Activated B cell treated with CpG ODN at 0.5 μM for 24 hours (primary cell): ENCODE data around the gene MORC3. TPM values are rescaled to one million over a fixed set of nuclear protein-coding genes. Genes with fewer than 3 reads are reported as not detected.
"Not testable (repeated sequence)": the region's sequence is repeated elsewhere in the genome, so short reads cannot be mapped to it uniquely, and the experiment has no call there.

ENCODE experiments used
- ATAC-seq: fragments of 200-7000 bp; cut with Tn5 transposase; one replicate; pipeline ENCODE4 v1.10.0; 2021; ENCODE audit warnings: low read depth, mild to moderate bottlenecking, moderate library complexity
- CTCF ChIA-PET: fragments of 350-600 bp; sonication (Branson Sonifier 250); formaldehyde crosslinking; loops from one replicate; lab custom pipeline; 2021; ENCODE audit warnings: antibody characterized with exemption; lab: Charles Lee
- POLR2A ChIA-PET: fragments of 350-600 bp; sonication (Branson Sonifier 250); formaldehyde crosslinking; loops from one replicate; lab custom pipeline; 2021; ENCODE audit warnings: antibody characterized with exemption; lab: Charles Lee
- DNase-seq: peaks from one replicate; pipeline ENCODE4 v3.0.0; 2022
- H3K27ac Mint-ChIP-seq: one replicate; pipeline ENCODE4 v1.8.0; 2020; ENCODE audit warnings: mixed read lengths
- H3K27me3 Mint-ChIP-seq: one replicate; pipeline ENCODE4 v1.8.0; 2021; ENCODE audit warnings: mixed read lengths
- H3K36me3 Mint-ChIP-seq: one replicate; pipeline ENCODE4 v1.8.0; 2021; ENCODE audit warnings: low read depth, mixed read lengths
- H3K4me1 Mint-ChIP-seq: one replicate; pipeline ENCODE4 v1.8.0; 2021; ENCODE audit warnings: mixed read lengths
- H3K4me3 Mint-ChIP-seq: one replicate; pipeline ENCODE4 v1.8.0; 2020; ENCODE audit warnings: mild to moderate bottlenecking, mixed read lengths
- H3K9me3 Mint-ChIP-seq: one replicate; pipeline ENCODE4 v1.8.0; 2020; ENCODE audit warnings: mixed read lengths
- intact Hi-C: fragments of 100-400 bp; cut with micrococcal nuclease; formaldehyde crosslinking; loops from one replicate; pipeline ENCODE4 v1.15.1; 2024
- total RNA-seq: library from RNA; stranded (reverse); gene quantifications from 2 replicates; pipeline ENCODE4 v1.2.3, GENCODE V29; 2022
- TF ChIP-seq, protein P1 (sequence below): fragments of 200-600 bp; IDR thresholded peaks from one replicate; pipeline ENCODE4 v1.8.0; 2022; ENCODE audit warnings: antibody characterized with exemption, mild to moderate bottlenecking

The MORC3 gene
- total RNA-seq, 1 donor from 2014 or later: 65.6 TPM

DNA sequence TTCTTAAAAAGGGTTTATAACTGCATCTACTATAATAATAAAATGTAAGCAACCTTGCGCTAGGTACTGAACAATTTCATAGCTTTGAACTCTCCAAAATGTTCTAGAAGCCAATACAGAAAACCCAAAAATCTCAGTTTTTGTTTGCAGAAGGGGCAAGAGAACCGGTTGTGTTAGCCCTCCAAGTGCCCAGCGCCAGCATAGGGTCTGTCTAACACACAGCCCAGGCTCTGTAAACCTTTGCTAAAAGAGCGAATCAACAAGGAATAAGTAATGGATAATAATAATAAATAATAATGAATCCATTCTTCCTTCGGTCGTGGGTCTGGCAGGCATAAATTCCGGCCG lies 64.9 kb downstream of the MORC3 start:
- CTCF ChIA-PET: no interaction called here
- Mint-ChIP-seq H3K4me1 (peaks cover 6% of the 10 kb centered on the region), H3K9me3 (no peaks in the 10 kb centered on the region), H3K27ac (no peak overlapping the region), H3K36me3 (peaks cover 4% of the 10 kb centered on the region), H3K4me3 (peak overlapping the region; percentile 20), H3K27me3 (no peaks in the 10 kb centered on the region)
- DNase-seq (no peak), ATAC-seq (peak; percentile 3)
- intact Hi-C loops: loop anchor here (1.0 to 2.0 kb wide), 3 partner anchors 46 to 250 kb away; partner anchors contain the start of genes CBR3 and DOP1B
- POLR2A ChIA-PET: interaction anchor here (1.3 kb wide), 1 partner anchor 65 kb away, joined by 3 read pairs; the partner anchor contains the start of gene MORC3
- TF ChIP-seq, protein P1, sequence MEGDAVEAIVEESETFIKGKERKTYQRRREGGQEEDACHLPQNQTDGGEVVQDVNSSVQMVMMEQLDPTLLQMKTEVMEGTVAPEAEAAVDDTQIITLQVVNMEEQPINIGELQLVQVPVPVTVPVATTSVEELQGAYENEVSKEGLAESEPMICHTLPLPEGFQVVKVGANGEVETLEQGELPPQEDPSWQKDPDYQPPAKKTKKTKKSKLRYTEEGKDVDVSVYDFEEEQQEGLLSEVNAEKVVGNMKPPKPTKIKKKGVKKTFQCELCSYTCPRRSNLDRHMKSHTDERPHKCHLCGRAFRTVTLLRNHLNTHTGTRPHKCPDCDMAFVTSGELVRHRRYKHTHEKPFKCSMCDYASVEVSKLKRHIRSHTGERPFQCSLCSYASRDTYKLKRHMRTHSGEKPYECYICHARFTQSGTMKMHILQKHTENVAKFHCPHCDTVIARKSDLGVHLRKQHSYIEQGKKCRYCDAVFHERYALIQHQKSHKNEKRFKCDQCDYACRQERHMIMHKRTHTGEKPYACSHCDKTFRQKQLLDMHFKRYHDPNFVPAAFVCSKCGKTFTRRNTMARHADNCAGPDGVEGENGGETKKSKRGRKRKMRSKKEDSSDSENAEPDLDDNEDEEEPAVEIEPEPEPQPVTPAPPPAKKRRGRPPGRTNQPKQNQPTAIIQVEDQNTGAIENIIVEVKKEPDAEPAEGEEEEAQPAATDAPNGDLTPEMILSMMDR: no peak

DNA sequence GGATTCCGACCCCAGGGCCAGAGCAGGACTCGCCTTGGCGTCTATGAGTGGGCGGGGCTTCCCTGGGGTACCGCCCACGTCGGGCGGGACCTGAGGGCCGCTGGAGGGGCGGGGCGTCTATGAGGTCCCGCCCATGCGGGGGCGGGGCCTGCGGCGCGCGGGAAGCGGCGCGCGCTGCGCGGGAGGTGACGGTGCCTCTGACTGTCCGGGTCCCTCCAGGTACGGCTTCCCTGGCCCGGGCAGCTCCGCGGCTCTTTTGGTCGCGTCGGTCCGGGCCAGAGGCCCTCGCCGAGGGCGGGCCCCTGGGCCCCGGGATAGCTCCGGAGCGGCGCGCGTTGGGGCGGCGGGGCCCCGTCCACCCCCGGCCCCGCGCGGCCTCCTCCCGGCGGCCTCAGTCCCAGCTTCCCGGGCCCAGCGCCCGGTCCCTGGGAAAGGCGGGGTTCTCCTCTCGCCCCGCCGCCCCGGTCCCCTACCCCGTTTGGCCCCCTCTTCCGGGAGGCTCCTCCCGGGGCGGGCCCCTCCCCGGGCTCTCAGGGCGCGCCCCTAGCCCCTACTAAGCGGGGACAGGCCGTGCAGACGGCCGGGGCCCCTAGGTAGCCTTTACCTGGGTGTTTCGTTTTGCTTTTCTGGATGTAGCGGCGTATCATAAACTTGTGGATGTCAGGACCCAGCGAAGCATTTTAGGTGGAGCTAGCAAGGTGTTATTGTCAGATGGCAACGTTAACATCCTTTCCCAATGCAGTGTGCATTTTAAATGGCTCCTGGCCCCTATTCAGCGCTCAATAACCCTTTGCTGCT lies 65.4 kb downstream of the MORC3 start, which contains the start of gene CHAF1B:
Gene CHAF1B, plus strand, starts transcription at position 160 of the 798 bp plus-strand sequence. CDS start 745 bp downstream, outside the sequence.
- ChIA-PET POLR2A (interaction anchor here (0.5 to 1.3 kb wide), 2 partner anchors 65 to 252 kb away, joined by 3 read pairs; partner anchors contain the start of gene MORC3), CTCF (no interaction called here)
- Mint-ChIP-seq H3K4me3 (peak within 1 kb of the TSS; percentile 83), H3K36me3 (peaks cover 4% of the 10 kb centered on the region), H3K9me3 (no peaks in the 10 kb centered on the region), H3K27me3 (no peaks in the 10 kb centered on the region), H3K27ac (no peak within 1 kb of the TSS), H3K4me1 (peaks cover 6% of the 10 kb centered on the region)
- TF ChIP-seq, protein P1: no peak
- intact Hi-C loops: loop anchor here (1.0 to 2.0 kb wide), 3 partner anchors 45 to 250 kb away; partner anchors contain the start of genes CBR3 and DOP1B
- ATAC-seq (peak; percentile 97), DNase-seq (peak; percentile 88)

DNA sequence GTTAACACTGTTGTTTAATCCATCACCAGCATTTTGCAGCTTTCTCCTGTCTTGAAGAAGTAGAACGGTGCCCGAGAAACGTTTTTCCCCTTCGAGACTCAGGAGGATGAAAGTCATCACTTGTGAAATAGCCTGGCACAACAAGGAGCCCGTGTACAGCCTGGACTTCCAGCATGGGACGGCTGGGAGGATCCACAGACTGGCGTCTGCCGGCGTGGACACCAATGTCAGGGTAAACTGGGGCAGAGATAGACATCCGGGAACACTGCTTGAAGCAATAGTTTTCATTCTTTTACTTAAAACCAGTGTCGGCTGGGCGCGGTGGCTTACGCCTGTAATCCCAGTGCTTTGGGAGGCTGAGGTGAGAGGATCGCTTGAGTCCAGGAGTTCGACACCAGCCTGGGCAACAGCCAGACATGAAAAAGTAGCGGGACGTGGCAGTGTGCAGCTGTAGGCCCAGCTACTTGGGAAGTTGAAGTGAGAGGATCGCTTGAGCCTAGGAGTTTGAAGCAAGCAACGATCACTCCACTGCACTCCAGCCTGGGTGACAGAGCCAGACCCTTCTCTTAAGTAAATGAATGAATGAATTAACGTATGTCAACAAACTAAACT lies 66.1 kb downstream of the MORC3 start:
- H3K4me3 Mint-ChIP-seq: peak overlapping the region; percentile 83
- TF ChIP-seq, protein P1: no peak
- H3K27ac Mint-ChIP-seq: no peak overlapping the region
- no peaks in the 10 kb centered on the region for H3K9me3 Mint-ChIP-seq
- ATAC-seq (no peak), DNase-seq (no peak)
- peaks cover 4% of the 10 kb centered on the region for H3K36me3 Mint-ChIP-seq
- H3K27me3 Mint-ChIP-seq: no peaks in the 10 kb centered on the region
- POLR2A ChIA-PET: interaction anchor here (0.8 kb wide), 1 partner anchor 150 kb away, joined by 3 read pairs; no protein-coding TSS in a partner anchor
- peaks cover 6% of the 10 kb centered on the region for H3K4me1 Mint-ChIP-seq
- intact Hi-C loops: no loop called here
- CTCF ChIA-PET: no interaction called here

DNA sequence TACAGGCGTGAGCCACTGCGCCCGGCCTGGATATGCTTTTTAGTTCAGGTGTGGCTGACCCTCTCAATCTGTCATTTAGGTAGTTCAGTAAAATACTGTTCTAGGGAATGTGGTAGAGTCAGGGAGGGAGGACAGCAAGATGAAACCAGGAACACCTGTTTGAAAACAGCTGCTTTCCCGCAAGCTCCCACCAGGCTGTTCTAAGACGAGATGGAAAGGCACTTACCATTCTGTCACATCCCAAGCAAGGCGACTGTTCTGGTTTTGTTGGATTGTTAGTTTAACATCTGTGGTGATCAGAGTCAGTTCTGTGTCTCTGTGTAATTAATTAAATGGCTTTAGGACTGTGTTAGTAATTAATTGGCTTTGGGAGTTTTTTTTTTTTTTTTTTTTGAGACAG lies 68.1 kb downstream of the MORC3 start:
- no peaks in the 10 kb centered on the region for H3K27me3 Mint-ChIP-seq
- DNase-seq (no peak), ATAC-seq (no peak)
- no peak overlapping the region for H3K27ac Mint-ChIP-seq
- no peak overlapping the region for H3K4me3 Mint-ChIP-seq
- peaks cover 3% of the 10 kb centered on the region for H3K9me3 Mint-ChIP-seq
- ChIA-PET POLR2A (interaction anchor here (0.7 kb wide), 1 partner anchor 91 kb away, joined by 9 read pairs; no protein-coding TSS in a partner anchor), CTCF (no interaction called here)
- H3K36me3 Mint-ChIP-seq: peaks cover 4% of the 10 kb centered on the region
- TF ChIP-seq, protein P1: no peak
- peaks cover 6% of the 10 kb centered on the region for H3K4me1 Mint-ChIP-seq
- intact Hi-C loops: no loop called here

DNA sequence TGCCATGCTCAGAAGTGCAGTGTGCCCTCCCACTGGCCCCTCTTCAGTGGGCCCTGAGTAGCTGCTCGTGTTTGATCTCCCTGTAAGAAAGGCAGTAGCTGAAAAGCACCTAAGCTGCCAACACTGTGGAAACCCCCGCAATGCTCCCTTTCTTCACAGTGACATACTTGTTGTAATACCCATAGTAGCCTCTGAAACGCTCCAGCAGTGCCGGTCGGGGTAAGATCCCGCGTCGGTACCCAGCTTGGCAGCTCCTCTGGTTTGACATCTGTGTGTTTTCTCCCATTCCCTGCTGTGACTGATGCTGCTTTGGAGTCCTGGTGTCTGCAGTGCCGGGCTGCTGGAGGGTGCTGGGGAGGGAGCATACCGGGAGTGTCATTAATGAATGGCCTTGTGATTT lies 68.8 kb downstream of the MORC3 start:
- peak; percentile 19 for ATAC-seq
- POLR2A ChIA-PET: interaction anchor here (0.7 kb wide), 2 partner anchors 15 to 92 kb away, joined by 4 to 9 read pairs; no protein-coding TSS in a partner anchor
- H3K4me3 Mint-ChIP-seq: no peak overlapping the region

DNA sequence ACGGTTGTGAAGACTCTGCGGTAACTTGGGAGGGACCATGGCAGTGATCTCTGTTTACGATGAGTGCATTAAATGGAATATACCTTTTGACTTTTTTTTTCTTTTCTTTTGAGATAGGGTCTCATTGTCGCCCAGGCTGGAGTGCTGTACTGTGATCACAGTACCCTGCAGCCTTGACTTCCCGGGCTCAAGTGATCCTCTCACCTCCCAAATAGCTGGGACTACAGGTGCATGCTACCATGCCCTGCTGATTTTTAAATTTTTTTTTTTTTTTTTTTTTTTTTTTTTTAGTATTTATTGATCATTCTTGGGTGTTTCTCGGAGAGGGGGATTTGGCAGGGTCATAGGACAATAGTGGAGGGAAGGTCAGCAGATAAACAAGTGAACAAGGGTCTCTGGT lies 71.7 kb downstream of the MORC3 start:
- CTCF ChIA-PET, H3K27ac Mint-ChIP-seq, H3K4me1 Mint-ChIP-seq, ATAC-seq, H3K9me3 Mint-ChIP-seq, H3K4me3 Mint-ChIP-seq, DNase-seq, intact Hi-C loops, H3K27me3 Mint-ChIP-seq: not testable (repeated sequence)
- POLR2A ChIA-PET: interaction anchor here (0.6 kb wide), 1 partner anchor 130 kb away, joined by 4 read pairs; no protein-coding TSS in a partner anchor
- peaks cover 12% of the 10 kb centered on the region for H3K36me3 Mint-ChIP-seq

More for the DNA sequence above, 68.8 kb downstream of the MORC3 start:
- Mint-ChIP-seq H3K36me3 (peaks cover 4% of the 10 kb centered on the region), H3K27ac (no peak overlapping the region), H3K9me3 (peaks cover 3% of the 10 kb centered on the region), H3K4me1 (peaks cover 6% of the 10 kb centered on the region), H3K27me3 (no peaks in the 10 kb centered on the region)
- intact Hi-C loops: no loop called here
- TF ChIP-seq, protein P1: no peak
- no peak for DNase-seq
- CTCF ChIA-PET: no interaction called here
